GM12872 (cell line): ENCODE data around the gene HMGN1.
A peak's percentile ranks its signal among the peaks of the same experiment; 100 is the strongest.

Experiments used
- TF ChIP-seq, protein P1 (sequence below): IDR thresholded peaks from 3 replicates; pipeline ENCODE4 v1.5.1; 2011; ENCODE audit warnings: low read depth, mild to moderate bottlenecking, low read length, moderate library complexity; ENCODE audit not compliant: insufficient read depth

Gene HMGN1

GRCh38 chr21:39317134-39318090 is 31.5 kb downstream of the HMGN1 start:
- TF ChIP-seq, protein P1, sequence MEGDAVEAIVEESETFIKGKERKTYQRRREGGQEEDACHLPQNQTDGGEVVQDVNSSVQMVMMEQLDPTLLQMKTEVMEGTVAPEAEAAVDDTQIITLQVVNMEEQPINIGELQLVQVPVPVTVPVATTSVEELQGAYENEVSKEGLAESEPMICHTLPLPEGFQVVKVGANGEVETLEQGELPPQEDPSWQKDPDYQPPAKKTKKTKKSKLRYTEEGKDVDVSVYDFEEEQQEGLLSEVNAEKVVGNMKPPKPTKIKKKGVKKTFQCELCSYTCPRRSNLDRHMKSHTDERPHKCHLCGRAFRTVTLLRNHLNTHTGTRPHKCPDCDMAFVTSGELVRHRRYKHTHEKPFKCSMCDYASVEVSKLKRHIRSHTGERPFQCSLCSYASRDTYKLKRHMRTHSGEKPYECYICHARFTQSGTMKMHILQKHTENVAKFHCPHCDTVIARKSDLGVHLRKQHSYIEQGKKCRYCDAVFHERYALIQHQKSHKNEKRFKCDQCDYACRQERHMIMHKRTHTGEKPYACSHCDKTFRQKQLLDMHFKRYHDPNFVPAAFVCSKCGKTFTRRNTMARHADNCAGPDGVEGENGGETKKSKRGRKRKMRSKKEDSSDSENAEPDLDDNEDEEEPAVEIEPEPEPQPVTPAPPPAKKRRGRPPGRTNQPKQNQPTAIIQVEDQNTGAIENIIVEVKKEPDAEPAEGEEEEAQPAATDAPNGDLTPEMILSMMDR: no peak

DNA sequence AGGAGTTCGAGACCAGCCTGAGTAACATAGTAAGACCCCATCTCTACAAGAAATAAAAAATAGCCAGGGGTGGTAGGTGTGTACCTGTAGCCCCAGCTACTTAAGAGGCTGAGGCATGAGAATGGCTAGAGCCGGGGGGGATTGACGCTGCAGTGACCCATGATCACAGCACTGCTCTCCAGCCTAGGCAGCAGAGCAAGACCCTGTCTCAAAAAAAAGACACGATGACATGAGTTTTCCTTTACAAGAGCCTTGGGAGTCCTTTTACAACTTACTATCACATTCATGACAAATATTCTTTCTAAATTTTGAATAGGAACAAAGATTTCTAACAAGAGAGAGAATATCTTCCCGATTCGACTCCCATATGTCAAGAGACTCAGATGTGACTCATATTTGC is 32.2 kb downstream of the HMGN1 start:
- TF ChIP-seq, protein P1: no peak

DNA sequence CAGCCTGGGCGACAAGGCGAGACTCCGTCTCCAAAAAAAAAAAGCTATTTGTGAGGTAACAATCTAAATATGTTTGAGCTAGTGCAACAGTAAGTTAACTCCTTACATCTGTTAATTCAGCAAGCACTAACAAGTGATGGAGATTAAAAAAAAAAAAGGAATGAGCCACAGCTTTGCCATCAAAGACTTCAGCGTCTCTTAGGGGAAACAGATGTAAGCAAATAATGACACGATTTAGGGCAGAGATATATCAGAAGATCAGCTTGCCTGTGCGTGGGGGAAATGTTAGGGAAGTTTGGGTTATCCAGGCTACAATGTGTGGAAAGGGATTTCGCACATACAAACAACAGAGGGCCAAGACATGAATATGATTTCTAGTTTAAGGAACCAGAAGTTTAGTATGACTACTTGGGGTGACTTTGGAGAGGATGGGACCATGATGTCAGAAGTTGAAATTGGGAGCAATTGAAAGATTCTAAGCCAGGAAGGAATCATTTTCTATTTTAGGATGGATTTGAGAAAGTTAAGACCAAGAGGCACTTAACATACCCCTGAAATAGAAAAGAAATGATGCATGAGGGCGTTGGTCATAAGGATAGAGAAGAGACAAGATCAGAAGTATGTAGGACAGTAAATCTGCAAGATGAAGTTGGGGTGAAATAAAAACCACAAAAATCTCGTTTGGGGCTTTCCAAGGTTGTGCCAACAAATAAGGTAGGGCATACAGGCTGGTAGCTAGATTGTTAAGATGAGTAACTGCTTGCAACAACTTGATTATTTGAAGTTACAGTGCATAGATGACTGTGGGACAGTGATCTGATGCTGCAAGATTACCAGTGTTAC is 33.1 kb downstream of the HMGN1 start:
- TF ChIP-seq, protein P1: no peak

GRCh38 chr21:39314143-39315027 is 34.5 kb downstream of the HMGN1 start:
- TF ChIP-seq, protein P1: no peak

- TF ChIP-seq, protein P1: peak; percentile 32; the same call in 2 of the 3 replicates
These were observed 35.2 kb downstream of the HMGN1 start, which contains the start of gene BRWD1 for GRCh38 chr21:39313571-39314142. BRWD1 (minus strand) TSS chr21:39313632; CDS start chr21:39313491, 141 bp downstream.

DNA sequence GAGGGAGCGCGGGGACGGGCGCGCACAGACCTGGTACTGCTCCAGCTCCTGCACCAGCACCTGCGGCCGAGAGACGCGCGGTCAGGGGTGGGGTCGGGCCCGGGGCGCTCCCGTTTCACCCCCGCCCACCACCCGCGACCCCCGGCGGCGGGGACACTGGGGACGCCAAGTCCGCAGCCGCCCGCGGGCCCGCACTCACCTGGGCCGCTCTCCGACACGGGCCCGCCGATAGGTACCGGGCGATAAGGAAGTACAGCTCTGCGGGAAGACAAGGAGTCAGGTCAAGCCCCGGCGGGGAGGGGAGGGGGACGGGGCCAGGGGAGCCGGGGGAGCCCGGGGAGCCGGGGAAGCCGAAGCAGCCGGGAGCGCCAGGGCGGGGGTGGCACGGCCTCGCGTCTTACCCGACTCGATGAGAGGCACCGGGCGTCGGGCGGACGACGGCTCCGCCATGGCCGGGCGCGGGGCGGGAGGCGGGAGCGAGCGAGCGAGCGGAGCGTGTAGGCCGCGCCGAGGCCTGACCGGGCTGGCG is 35.8 kb downstream of the HMGN1 start:
- TF ChIP-seq, protein P1: no peak
